ENCODE measurements around the gene MPV17L2. TPM values are rescaled to one million over a fixed set of nuclear protein-coding genes. Genes with fewer than 3 reads are reported as not detected.

Gene MPV17L2
- total RNA-seq, 2 donors from 2014 or later = 9.8 to 10.1 TPM

DNA sequence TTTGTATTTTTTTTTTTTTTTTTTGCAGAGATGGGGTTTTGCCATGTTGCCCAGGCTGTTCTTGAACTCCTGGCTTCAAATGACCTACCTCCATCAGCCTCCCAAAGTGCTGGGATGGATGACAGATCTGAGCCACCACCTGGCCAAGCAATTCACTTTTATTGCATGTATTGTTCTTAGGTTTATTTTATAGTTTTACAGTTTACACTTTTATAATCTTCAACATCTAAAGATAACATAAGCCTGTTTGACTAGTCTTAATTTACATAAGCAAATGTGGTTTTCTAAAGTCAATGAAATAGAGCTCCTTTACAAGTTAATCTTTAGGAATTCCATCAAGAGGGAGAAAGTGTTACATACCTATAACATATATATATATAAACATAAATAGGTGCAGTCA, 9.5 kb upstream of the MPV17L2 start:
- ATAC-seq (replicated peaks in 1 of 2) (no peak), DNase-seq (no peak)
- no peaks in the 10 kb centered on the region for H3K36me3 Mint-ChIP-seq (ENCODE audit: insufficient read depth in 2 of 2)
- no peak overlapping the region for H3K27ac Mint-ChIP-seq
- H3K9me3 Mint-ChIP-seq = no peaks in the 10 kb centered on the region
- H3K4me1 Mint-ChIP-seq (ENCODE audit: low read depth) = peaks cover 5% of the 10 kb centered on the region
- H3K27me3 Mint-ChIP-seq (ENCODE audit: low read depth) = no peaks in the 10 kb centered on the region
- no peak overlapping the region for H3K4me3 Mint-ChIP-seq

DNA sequence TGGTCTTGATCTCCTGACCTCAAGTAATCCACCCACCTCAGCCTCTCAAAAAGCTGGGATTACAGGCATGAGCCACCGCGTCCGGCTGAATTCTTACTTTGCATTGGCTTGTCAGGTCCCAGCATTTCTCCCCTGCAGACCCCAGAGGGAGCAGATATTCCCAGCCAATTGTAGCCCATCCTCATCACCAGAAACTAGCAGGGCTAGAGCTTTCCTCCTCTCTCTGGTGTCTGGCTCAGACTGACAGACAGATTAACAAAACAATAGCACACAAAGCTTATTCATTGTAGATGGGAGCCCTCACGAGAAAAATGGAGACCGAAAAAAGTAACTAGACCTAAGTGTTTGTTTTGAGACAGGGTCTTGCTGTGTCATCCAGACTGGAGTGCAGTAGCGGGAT, 7.5 kb upstream of the MPV17L2 start:
- DNase-seq (no peak), ATAC-seq (replicated peaks in 1 of 2) (no peak)
- Mint-ChIP-seq H3K27ac (no peak overlapping the region), H3K4me3 (no peak overlapping the region), H3K4me1 (ENCODE audit: low read depth) (peaks cover 5% of the 10 kb centered on the region), H3K36me3 (ENCODE audit: insufficient read depth in 2 of 2) (no peaks in the 10 kb centered on the region), H3K27me3 (ENCODE audit: low read depth) (no peaks in the 10 kb centered on the region), H3K9me3 (no peaks in the 10 kb centered on the region)

DNA sequence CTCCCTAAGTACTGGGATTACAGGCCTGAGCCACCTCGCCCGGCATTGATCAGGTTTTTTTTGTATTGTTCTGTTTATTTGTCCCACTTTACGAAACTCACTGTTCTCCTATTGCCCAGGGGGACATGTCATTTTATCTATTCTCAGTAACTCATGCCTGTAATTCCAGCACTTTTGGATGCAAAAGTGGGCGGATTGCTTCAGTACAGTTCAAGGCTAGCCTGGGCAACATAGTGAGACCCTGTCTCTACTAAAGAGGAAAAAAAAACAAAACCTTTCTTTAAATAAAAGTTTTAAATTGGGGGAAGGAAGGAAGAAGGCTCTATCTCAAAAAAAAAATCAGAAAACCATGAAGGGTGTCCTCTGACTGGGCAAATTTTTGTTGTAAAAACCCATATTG, 2.7 kb upstream of the MPV17L2 start:
- ATAC-seq (replicated peaks in 1 of 2) (no peak), DNase-seq (no peak)
- Mint-ChIP-seq H3K4me3 (no peak overlapping the region), H3K4me1 (ENCODE audit: low read depth) (peaks cover 28% of the 10 kb centered on the region), H3K27ac (no peak overlapping the region), H3K27me3 (ENCODE audit: low read depth) (no peaks in the 10 kb centered on the region), H3K36me3 (ENCODE audit: insufficient read depth in 2 of 2) (no peaks in the 10 kb centered on the region), H3K9me3 (no peaks in the 10 kb centered on the region)

- Mint-ChIP-seq H3K9me3 (no peaks in the 10 kb centered on the region), H3K27ac (peak overlapping the region; percentile 93), H3K4me3 (peak overlapping the region; percentile 88 to 93), H3K36me3 (ENCODE audit: insufficient read depth in 2 of 2) (no peaks in the 10 kb centered on the region), H3K27me3 (ENCODE audit: low read depth) (no peaks in the 10 kb centered on the region), H3K4me1 (ENCODE audit: low read depth) (peaks cover 28% of the 10 kb centered on the region)
- no peak for DNase-seq
- no peak for ATAC-seq (replicated peaks in 1 of 2)
Measured at GRCh38 chr19:18191640-18192062, 1.4 kb upstream of the MPV17L2 start.

- DNase-seq = no peak
- H3K27ac Mint-ChIP-seq = no peak overlapping the region
- peaks cover 28% of the 10 kb centered on the region for H3K4me1 Mint-ChIP-seq (ENCODE audit: low read depth)
- H3K9me3 Mint-ChIP-seq = no peaks in the 10 kb centered on the region
- H3K27me3 Mint-ChIP-seq (ENCODE audit: low read depth) = no peaks in the 10 kb centered on the region
- peak overlapping the region; percentile 88 to 93 for H3K4me3 Mint-ChIP-seq
- H3K36me3 Mint-ChIP-seq (ENCODE audit: insufficient read depth in 2 of 2) = peaks cover 0 to 1% of the 10 kb centered on the region in 2 donors
- ATAC-seq (replicated peaks in 1 of 2) = no peak
Measured at GRCh38 chr19:18193388-18194180, 566 bp downstream of the MPV17L2 start.

GRCh38 chr19:18194181-18194530, 1.1 kb downstream of the MPV17L2 start:
- DNase-seq (no peak), ATAC-seq (replicated peaks in 1 of 2) (no peak)
- Mint-ChIP-seq H3K4me3 (peak overlapping the region; percentile 88 to 93), H3K4me1 (ENCODE audit: low read depth) (peaks cover 28% of the 10 kb centered on the region), H3K27me3 (ENCODE audit: low read depth) (no peaks in the 10 kb centered on the region), H3K27ac (no peak overlapping the region), H3K9me3 (no peaks in the 10 kb centered on the region), H3K36me3 (ENCODE audit: insufficient read depth in 2 of 2) (peaks cover 0 to 3% of the 10 kb centered on the region in 2 donors)

DNA sequence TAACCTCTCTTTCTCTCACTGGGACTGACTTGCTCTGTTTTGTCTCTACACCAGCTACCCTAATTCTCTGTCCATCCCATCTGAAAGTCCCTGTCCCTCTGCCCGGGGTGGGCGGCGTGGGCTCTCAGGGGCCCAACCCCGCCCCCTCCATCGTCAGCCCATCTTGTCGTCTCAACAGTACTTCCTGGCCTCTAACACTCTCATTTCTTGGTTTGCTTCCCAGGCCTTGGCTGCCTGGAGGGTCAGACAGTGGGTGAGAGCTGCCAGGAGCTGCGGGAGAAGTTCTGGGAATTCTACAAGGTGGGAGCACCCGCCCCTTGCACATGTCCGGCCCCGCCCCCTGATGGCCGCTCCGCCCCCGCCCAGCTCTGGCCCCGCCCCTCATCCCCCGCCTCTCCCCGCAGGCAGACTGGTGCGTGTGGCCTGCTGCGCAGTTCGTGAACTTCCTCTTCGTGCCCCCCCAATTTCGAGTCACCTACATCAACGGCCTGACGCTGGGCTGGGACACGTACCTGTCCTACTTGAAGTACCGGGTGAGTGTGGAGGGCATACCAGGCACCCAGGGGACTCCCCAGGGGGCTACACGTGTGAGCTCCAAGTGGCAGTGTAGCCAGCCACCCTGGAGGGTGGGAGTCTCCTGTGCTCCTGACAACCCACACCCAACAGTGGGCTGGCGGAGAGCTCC, 1.7 kb downstream of the MPV17L2 start:
- peaks cover 28% of the 10 kb centered on the region for H3K4me1 Mint-ChIP-seq (ENCODE audit: low read depth)
- peak overlapping the region; percentile 88 to 93 for H3K4me3 Mint-ChIP-seq
- no peak overlapping the region for H3K27ac Mint-ChIP-seq
- ATAC-seq (replicated peaks in 1 of 2) (no peak), DNase-seq (peak; percentile 37 to 45)
- no peaks in the 10 kb centered on the region for H3K27me3 Mint-ChIP-seq (ENCODE audit: low read depth)
- no peaks in the 10 kb centered on the region for H3K9me3 Mint-ChIP-seq
- peaks cover 0 to 3% of the 10 kb centered on the region in 2 donors for H3K36me3 Mint-ChIP-seq (ENCODE audit: insufficient read depth in 2 of 2)

GRCh38 chr19:18196511-18196845, 3.5 kb downstream of the MPV17L2 start:
- no peaks in the 10 kb centered on the region for H3K9me3 Mint-ChIP-seq
- H3K27me3 Mint-ChIP-seq (ENCODE audit: low read depth) = no peaks in the 10 kb centered on the region
- H3K36me3 Mint-ChIP-seq (ENCODE audit: insufficient read depth in 2 of 2) = peaks cover 0 to 3% of the 10 kb centered on the region in 2 donors
- no peak for DNase-seq
- H3K4me3 Mint-ChIP-seq = no peak overlapping the region
- ATAC-seq (replicated peaks in 1 of 2) = no peak
- peaks cover 27% of the 10 kb centered on the region for H3K4me1 Mint-ChIP-seq (ENCODE audit: low read depth)
- H3K27ac Mint-ChIP-seq = no peak overlapping the region

- Mint-ChIP-seq H3K27ac (no peak overlapping the region), H3K36me3 (ENCODE audit: insufficient read depth in 2 of 2) (peaks cover 0 to 3% of the 10 kb centered on the region in 2 donors), H3K27me3 (ENCODE audit: low read depth) (no peaks in the 10 kb centered on the region), H3K9me3 (no peaks in the 10 kb centered on the region), H3K4me3 (no peak overlapping the region), H3K4me1 (ENCODE audit: low read depth) (peaks cover 25% of the 10 kb centered on the region)
- ATAC-seq (replicated peaks in 1 of 2) = no peak
- DNase-seq = no peak
Measured at GRCh38 chr19:18197306-18197705, 4.3 kb downstream of the MPV17L2 start.

DNA sequence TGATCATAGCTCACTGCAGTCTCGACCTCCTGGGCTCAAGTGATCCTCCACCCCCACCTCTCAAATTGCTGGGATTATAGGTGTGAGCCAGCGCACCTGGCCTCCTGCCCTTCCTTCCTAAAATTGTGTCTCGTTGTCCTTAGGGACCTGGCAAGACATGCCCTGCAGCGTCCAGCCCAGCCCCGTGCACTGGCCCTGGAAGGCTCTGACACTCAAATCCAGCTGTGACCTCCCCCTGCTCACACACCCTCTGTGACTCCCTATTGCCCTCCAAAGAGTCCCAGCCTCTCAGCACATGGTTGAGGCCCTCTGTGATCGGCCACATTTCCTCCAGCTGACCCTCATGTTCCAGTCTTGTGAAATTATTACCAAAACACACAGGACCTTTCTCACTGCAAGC, 4.9 kb downstream of the MPV17L2 start:
- Mint-ChIP-seq H3K36me3 (ENCODE audit: insufficient read depth in 2 of 2) (peaks cover 0 to 3% of the 10 kb centered on the region in 2 donors), H3K9me3 (no peaks in the 10 kb centered on the region), H3K27me3 (ENCODE audit: low read depth) (no peaks in the 10 kb centered on the region), H3K4me1 (ENCODE audit: low read depth) (peaks cover 25% of the 10 kb centered on the region), H3K4me3 (no peak overlapping the region), H3K27ac (no peak overlapping the region)
- DNase-seq (no peak), ATAC-seq (replicated peaks in 1 of 2) (no peak)

- DNase-seq = no peak
Measured at GRCh38 chr19:18198374-18198773, 5.4 kb downstream of the MPV17L2 start.

GRCh38 chr19:18202397-18202777, 9.4 kb downstream of the MPV17L2 start:
- H3K4me1 Mint-ChIP-seq (ENCODE audit: low read depth) = peaks cover 23% of the 10 kb centered on the region
- H3K9me3 Mint-ChIP-seq = no peaks in the 10 kb centered on the region
- peak overlapping the region; percentile 85 to 97 for H3K4me3 Mint-ChIP-seq
- ATAC-seq (replicated peaks in 1 of 2) (no peak), DNase-seq (no peak)
- no peaks in the 10 kb centered on the region for H3K27me3 Mint-ChIP-seq (ENCODE audit: low read depth)
- H3K27ac Mint-ChIP-seq = no peak overlapping the region
- H3K36me3 Mint-ChIP-seq (ENCODE audit: insufficient read depth in 2 of 2) = peaks cover 0 to 3% of the 10 kb centered on the region in 2 donors

More at GRCh38 chr19:18198374-18198773, 5.4 kb downstream of the MPV17L2 start:
- Mint-ChIP-seq H3K4me3 (no peak overlapping the region), H3K27me3 (ENCODE audit: low read depth) (no peaks in the 10 kb centered on the region), H3K27ac (no peak overlapping the region), H3K4me1 (ENCODE audit: low read depth) (peaks cover 30% of the 10 kb centered on the region), H3K36me3 (ENCODE audit: insufficient read depth in 2 of 2) (peaks cover 0 to 3% of the 10 kb centered on the region in 2 donors), H3K9me3 (no peaks in the 10 kb centered on the region)
- ATAC-seq (replicated peaks in 1 of 2) = no peak

DNA sequence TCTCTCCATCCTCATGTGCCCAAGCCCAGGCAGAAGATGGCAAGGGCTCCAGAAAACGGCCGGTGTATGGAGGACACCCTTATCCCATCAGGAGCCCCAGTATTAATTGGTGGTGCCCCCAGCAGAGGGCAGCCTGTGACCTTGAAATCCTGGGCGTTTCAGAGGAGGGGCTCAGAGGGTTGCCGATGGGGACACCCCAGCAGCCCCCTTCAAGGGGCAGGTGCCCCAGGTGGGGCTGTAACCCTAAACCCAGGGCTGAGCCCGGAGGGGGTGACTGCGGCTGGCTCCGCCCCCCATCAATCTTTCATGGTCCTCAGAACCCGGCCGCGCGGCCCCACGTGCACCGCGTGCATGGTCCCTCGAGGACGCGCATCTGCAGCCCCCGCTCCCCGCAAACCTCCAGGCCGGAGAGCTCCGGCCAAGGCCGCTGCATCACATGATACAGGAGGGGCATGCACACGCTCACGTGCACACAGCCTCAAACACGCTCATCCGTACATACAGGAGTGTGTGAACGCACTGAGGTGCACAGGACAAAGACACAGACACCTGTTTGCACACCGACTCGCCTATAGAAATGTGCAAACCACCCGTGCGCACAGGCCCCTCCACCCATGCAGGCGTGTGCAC, 9.9 kb downstream of the MPV17L2 start:
- peak overlapping the region; percentile 85 to 97 for H3K4me3 Mint-ChIP-seq
- ATAC-seq (replicated peaks in 1 of 2) (no peak), DNase-seq (no peak)
- H3K27ac Mint-ChIP-seq = no peak overlapping the region
- H3K9me3 Mint-ChIP-seq = no peaks in the 10 kb centered on the region
- no peaks in the 10 kb centered on the region for H3K27me3 Mint-ChIP-seq (ENCODE audit: low read depth)
- H3K36me3 Mint-ChIP-seq (ENCODE audit: insufficient read depth in 2 of 2) = peaks cover 0 to 3% of the 10 kb centered on the region in 2 donors
- H3K4me1 Mint-ChIP-seq (ENCODE audit: low read depth) = peaks cover 23% of the 10 kb centered on the region

Measured in activated T-cell treated with anti-CD3 and anti-CD28 coated beads, Interleukin-2, amount 50 U/mL, for 72 hours (primary cell).